Effector memory CD4-positive, alpha-beta T cell (primary cell): ENCODE results near the gene MACROD2.

ENCODE experiments used
- DNase-seq, 3 donors: peaks; one replicate each; pipeline ENCODE4 v3.0.0-alpha.2; 2020
- H3K27ac ChIP-seq: 2 replicates; pipeline ENCODE4 v1.7.0; 2013; ENCODE audit warnings: mild to moderate bottlenecking, low read length, moderate library complexity; ENCODE audit not compliant: insufficient read depth, poor library complexity, severe bottlenecking
- H3K27me3 ChIP-seq: replicated peaks from 2 replicates; pipeline ENCODE4 v1.7.0; 2013; ENCODE audit warnings: mild to moderate bottlenecking, low read length; ENCODE audit not compliant: insufficient read depth, control insufficient read depth, poor library complexity, severe bottlenecking
- H3K36me3 ChIP-seq: 2 replicates; pipeline ENCODE4 v1.7.0; 2013; ENCODE audit warnings: mild to moderate bottlenecking, low read length, moderate library complexity; ENCODE audit not compliant: control insufficient read depth, insufficient read depth
- H3K4me1 ChIP-seq: 2 replicates; pipeline ENCODE4 v1.7.0; 2013; ENCODE audit warnings: low read length, mild to moderate bottlenecking; ENCODE audit not compliant: control insufficient read depth, insufficient read depth, poor library complexity, severe bottlenecking
- H3K4me3 ChIP-seq: 2 replicates; pipeline ENCODE4 v1.7.0; 2013; ENCODE audit warnings: low read length, low read depth, mild to moderate bottlenecking; ENCODE audit not compliant: insufficient read depth, poor library complexity, severe bottlenecking
- H3K9me3 ChIP-seq: 2 replicates; pipeline ENCODE4 v1.7.0; 2013; ENCODE audit warnings: mild to moderate bottlenecking, low read length, moderate library complexity; ENCODE audit not compliant: control insufficient read depth

Gene MACROD2

DNA sequence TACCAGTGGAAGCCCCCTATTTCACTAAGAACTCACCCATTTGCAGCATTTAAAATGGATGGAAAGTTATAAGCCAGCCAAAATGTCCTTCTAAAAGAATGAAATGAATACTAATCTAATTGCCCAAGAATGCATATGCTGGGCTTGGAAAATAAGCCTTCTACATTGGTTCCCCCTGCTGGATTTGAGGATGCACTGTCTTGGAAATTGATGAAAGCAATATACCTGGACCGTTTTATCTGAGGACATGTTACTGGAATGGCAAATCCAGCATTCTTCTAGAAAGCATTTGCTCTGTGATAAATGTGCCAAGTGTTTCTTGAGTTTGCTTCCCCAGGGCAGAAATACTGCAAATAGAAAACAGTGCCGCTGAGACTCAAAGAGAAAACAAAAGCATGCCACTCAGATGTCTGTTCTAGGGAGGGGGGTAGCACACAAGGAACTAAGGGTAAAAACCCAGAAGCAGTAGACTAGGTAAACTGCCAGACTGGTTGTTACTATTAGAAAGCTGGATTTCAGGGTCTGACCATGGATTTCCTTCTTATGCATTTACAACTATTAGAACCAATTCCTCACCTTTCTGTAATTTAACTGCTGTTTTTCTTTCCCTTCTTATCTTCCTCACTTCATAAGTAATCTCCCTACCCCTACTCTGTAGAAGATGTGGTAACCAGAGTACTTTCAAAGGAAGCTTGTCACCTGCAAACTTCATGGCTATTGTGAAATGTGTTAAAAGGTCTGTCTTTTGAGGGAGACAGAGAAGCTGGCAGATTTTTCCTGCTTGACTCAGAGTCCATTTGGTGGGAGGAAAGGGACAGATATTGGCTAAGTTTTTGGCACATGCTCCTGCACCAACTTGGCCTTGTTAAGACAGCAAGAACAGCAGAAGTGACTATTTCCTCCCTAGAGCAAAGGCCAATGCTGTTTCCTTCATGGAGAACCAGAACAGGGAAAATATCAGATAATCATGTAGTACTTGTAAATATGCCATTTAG is 1935.3 kb downstream of the MACROD2 start:
- Histone ChIP-seq H3K9me3 (no peaks in the 10 kb centered on the region), H3K4me3 (no peak overlapping the region), H3K27ac (no peak overlapping the region), H3K27me3 (no peaks in the 10 kb centered on the region), H3K36me3 (no peaks in the 10 kb centered on the region), H3K4me1 (no peaks in the 10 kb centered on the region)
- no peak for DNase-seq

DNA sequence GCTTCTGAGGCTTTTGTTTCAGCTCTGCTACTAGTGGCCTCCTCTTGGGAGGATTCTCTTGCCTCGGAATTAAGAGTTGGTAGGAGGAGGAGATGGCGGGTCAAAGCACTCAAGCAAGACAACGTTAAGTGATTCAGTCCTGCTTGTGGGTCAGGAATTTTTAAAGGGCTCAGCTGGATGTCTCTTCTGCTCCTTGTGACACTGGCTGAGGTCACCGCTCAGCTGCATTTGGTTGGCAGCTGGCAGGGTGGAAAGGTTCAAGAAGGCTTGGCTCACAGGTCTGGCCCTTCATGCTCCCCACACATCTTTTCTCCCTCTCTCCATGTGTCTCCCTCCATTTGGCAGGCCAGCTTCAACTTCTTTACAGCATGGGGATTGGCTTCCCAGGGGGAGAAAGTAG is 1936.6 kb downstream of the MACROD2 start:
- Histone ChIP-seq H3K27me3 (no peaks in the 10 kb centered on the region), H3K36me3 (no peaks in the 10 kb centered on the region), H3K4me3 (no peak overlapping the region), H3K27ac (no peak overlapping the region), H3K4me1 (no peaks in the 10 kb centered on the region), H3K9me3 (no peaks in the 10 kb centered on the region)
- no peak for DNase-seq

DNA sequence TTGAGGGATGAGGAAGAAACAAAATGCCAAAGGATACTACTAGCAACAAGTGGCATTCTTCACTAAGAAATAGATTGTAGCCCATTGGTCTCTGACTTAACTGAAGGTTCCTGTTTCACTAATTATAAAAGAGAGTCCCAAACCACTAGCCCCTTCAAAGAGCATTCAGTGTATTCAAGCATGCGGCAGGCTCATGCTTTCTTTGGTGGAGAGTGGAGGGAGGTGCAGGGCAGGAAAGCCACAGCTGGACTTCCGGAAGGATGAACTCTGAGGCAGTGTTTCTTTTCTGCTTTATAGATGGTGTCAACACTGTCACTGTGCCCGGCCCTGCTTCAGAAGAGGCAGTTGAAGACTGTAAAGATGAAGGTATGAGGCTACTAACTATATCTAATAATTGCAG is 1941.9 kb downstream of the MACROD2 start:
- Histone ChIP-seq H3K4me1 (no peaks in the 10 kb centered on the region), H3K27me3 (no peaks in the 10 kb centered on the region), H3K4me3 (no peak overlapping the region), H3K27ac (no peak overlapping the region), H3K9me3 (no peaks in the 10 kb centered on the region), H3K36me3 (no peaks in the 10 kb centered on the region)
- no peak for DNase-seq

DNA sequence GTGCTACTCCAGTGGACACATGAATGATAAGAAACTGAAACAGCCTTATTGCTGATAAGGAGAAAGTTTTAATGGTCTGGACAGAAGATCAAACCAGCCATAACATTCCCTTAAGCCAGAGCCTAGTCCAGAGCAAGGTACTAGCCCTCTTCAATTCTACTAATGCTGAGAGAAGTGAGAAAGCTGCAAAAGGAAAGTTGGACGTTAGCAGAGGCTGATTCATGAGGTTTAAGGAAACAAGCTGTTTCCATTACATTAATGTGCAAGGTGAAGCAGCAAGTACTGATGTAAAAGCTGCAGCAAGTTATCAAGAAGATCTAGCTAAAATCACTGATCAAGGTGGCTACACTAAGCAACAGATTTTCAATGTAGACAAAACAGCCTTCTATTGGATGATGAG is 1943.5 kb downstream of the MACROD2 start:
- H3K27ac ChIP-seq, result no peak overlapping the region

DNA sequence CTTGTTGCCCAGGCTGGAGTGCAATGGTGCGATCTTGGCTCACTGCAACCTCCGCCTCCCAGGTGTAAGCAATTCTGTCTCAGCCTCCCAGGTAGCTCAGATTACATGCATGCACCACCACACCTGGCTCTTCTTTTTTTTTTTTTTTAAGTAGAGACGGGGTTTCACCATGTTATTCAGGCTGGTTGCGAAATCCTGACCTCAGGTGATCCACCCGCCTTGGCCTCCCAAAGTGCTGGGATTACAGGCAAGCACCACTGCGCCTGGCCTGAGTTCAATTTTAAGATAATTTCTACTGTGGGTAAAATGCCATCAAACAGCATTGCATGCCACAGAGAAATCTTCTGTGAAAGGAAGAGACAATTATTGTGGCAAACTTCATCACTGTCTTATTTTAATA is 1944.8 kb downstream of the MACROD2 start:
- Histone ChIP-seq H3K27ac (no peak overlapping the region), H3K4me1 (no peaks in the 10 kb centered on the region), H3K36me3 (no peaks in the 10 kb centered on the region), H3K27me3 (no peaks in the 10 kb centered on the region), H3K4me3 (no peak overlapping the region), H3K9me3 (no peaks in the 10 kb centered on the region)
- no peak for DNase-seq

More for the DNA sequence above, 1943.5 kb downstream of the MACROD2 start:
- no peak overlapping the region for H3K4me3 ChIP-seq
- H3K27me3 ChIP-seq, result no peaks in the 10 kb centered on the region
- H3K9me3 ChIP-seq, result no peaks in the 10 kb centered on the region
- no peaks in the 10 kb centered on the region for H3K36me3 ChIP-seq
- DNase-seq, result no peak
- no peaks in the 10 kb centered on the region for H3K4me1 ChIP-seq

DNA sequence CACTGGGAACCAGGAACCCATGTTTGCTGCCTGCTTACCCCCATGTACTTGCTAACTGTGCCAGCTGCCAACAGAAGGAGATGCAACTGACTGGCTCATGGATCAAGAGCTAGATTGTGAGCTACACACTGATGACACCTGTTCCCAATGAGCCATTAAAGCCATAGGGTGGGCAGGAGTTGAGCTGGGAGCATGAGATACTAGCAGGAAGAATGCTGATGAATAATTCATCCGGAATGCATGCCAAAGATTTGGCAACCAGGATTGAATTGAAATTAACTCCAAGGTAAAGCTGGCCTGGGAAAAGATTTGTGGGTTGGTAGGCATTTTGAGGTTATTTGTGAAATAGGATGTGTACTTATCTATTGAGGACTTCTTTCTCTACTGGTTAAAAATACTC is 1946.8 kb downstream of the MACROD2 start:
- Histone ChIP-seq H3K4me3 (no peak overlapping the region), H3K27ac (no peak overlapping the region), H3K27me3 (no peaks in the 10 kb centered on the region), H3K36me3 (no peaks in the 10 kb centered on the region), H3K9me3 (no peaks in the 10 kb centered on the region), H3K4me1 (no peaks in the 10 kb centered on the region)
- no peak for DNase-seq

DNA sequence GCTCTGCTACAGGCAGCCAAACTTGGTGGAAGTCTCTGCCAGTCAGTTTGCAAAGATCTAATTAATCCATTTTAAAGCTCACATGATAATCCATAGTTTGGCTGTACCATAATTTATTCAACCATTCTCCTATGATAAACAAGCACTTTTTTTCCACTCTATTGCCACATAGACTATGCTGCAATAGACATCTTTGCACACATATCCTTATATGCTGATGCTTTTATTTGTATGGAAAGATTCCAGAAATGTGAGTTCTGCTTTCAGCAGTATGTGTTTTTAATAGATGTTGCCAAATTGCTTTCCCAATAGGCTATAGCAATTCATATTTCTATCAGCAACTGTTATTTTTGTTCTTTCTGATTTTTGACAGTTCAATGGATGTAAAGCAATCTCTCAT is 1950.0 kb downstream of the MACROD2 start:
- no peak for DNase-seq
- Histone ChIP-seq H3K27me3 (no peaks in the 10 kb centered on the region), H3K4me1 (no peaks in the 10 kb centered on the region), H3K9me3 (no peaks in the 10 kb centered on the region), H3K27ac (no peak overlapping the region), H3K4me3 (no peak overlapping the region), H3K36me3 (no peaks in the 10 kb centered on the region)

DNA sequence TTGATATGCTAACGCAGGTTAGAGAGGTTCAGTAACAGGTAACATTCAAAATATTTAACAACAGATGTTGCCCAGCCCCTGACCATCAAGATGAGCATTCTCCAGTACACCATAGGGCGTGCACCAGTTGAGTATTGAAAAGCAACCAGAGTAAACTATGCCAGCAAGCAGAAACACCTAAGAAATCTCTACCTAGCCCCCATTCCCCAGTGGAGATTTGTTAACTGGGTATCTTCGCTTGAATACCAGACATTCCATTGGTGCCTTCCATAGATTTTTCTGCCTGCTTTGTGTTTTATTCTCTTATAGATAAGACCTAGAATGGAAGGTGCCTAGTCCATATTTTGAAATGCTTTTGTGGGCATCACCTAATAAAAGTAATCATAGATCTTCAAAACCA is 1954.1 kb downstream of the MACROD2 start:
- H3K9me3 ChIP-seq, result no peaks in the 10 kb centered on the region
- no peaks in the 10 kb centered on the region for H3K36me3 ChIP-seq
- DNase-seq, result no peak
- H3K27ac ChIP-seq, result no peak overlapping the region
- H3K4me3 ChIP-seq, result no peak overlapping the region
- no peaks in the 10 kb centered on the region for H3K4me1 ChIP-seq
- no peaks in the 10 kb centered on the region for H3K27me3 ChIP-seq

DNA sequence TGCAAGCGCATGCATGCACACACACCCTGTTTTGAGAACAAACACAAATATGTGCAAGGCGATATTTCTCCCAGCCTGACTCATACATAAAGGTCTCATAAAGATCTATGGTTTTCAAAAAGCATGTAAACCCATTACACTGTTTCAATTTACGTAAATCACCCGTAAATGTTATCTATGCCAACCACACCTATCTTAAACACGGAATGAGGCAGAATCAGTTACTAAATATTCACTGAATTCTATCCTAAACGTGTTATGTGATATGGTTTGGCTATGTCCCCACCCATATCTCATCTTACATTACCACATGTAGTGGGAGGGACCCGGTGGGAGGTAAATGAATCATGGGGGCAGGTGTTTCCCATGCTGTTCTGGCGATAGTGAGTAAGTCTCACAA is 1956.3 kb downstream of the MACROD2 start:
- Histone ChIP-seq H3K27me3 (no peaks in the 10 kb centered on the region), H3K4me3 (no peak overlapping the region), H3K4me1 (no peaks in the 10 kb centered on the region), H3K27ac (no peak overlapping the region), H3K9me3 (no peaks in the 10 kb centered on the region), H3K36me3 (no peaks in the 10 kb centered on the region)
- DNase-seq, result no peak

DNA sequence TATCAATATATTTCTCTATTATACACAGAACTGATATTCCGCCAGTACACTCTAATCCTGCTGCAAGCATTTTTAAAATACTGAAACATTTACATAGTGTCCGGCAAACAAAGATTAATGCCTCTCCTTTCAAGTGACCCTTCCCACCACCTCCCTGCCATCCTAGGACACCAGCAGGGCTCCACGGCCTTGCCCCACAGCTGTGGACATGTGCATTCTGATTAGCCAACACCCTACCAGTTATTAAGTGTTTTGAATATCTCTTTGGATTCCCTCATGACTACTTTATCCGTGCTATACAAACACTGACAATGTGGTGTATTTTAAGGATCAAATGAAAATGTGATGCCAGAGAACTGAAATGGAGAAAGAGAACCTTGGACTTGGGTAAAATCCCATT is 1962.8 kb downstream of the MACROD2 start:
- no peaks in the 10 kb centered on the region for H3K4me1 ChIP-seq
- H3K27me3 ChIP-seq, result no peaks in the 10 kb centered on the region
- H3K9me3 ChIP-seq, result no peaks in the 10 kb centered on the region
- no peaks in the 10 kb centered on the region for H3K36me3 ChIP-seq
- H3K27ac ChIP-seq, result no peak overlapping the region
- H3K4me3 ChIP-seq, result no peak overlapping the region
- DNase-seq, result no peak
